HG03469 (cell line): ENCODE data around the gene TPK1.
"Not testable (repeated sequence)": the region's sequence is repeated elsewhere in the genome, so short reads cannot be mapped to it uniquely, and the experiment has no call there.

Source experiments
- ATAC-seq: cut with Tn5 transposase; IDR thresholded peaks from one replicate; pipeline ENCODE4 v1.9.1; 2021; ENCODE audit warnings: mild to moderate bottlenecking, moderate library complexity, moderate number of reproducible peaks; ENCODE audit not compliant: unreplicated experiment

The TPK1 gene

DNA sequence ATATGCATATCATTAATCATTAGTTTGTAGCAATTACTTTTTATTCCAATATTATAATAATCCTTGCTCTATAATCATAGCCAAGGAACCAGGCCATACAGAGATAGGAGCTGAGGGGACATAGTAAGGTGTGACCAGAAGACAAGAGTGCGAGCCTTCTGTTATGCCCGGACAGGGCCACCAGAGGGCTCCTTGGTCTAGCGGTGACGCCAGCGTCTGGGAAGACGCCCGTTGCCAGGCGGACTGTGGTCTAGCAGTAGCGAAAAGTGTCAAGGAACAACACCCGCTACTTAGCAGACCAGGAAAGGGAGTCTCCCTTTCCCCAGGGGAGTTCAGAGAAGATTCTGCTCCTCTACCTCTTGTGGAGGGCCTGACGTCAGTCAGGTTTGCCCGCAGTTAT lies 109.0 kb downstream of the TPK1 start:
- not testable (repeated sequence) for ATAC-seq

DNA sequence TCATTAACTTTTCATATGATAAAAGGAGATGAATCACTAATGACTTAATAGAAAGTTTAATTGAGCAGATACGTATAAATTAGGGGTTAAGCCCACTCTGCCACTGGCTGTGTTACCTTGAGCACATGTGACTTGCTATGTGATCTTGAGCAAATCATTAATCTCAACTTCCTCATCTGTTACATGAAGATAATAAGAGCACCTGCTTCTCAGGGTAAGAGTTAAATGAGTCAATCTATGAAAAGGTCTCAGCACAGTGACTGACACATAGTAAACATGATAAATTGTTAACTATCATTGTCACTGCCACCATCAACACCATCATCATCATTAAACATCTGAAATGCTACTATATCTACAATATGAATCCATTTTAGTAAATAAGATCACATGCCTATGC lies 110.8 kb downstream of the TPK1 start:
- peak; percentile 100 for ATAC-seq

DNA sequence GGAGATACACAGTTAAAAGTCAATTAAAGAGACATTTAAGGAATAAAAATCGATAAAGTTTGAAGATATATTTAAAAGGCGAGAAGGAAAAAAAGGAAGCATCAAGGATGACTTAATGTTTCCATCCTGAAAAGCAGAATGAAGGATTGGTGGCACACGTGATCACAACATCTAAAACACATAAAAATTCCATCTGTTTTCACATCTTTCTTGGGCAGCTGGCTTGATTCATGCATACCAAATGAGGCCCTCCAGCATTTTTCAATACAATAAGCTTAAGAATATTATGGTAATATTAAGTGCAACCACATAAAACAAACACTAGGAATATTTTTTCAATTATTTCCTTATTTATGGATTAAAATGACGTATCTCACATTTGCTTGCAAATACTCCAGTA lies 112.6 kb downstream of the TPK1 start:
- no peak for ATAC-seq

GRCh38 chr7:144720710-144721109 lies 115.1 kb downstream of the TPK1 start:
- no peak for ATAC-seq

DNA sequence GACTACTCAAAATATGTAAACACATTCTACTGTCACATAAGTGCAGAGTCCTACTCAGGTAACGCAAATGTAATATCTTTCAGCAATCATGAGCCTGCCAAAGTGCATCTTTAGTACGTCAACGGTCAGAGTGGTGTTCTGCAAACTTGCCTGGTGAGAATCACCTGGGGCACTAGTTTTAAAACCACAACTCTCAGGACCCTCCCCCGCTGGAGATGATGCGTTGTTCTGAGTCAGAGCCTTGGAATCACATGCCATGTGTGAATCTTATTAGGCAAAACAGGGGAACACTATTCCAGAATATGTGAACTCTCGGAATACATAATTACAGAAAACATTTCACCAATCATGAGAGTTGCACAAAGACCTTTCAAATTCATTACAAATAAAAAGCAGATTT lies 115.7 kb downstream of the TPK1 start:
- no peak for ATAC-seq

- ATAC-seq: no peak
These were observed 118.1 kb downstream of the TPK1 start for GRCh38 chr7:144717720-144718119.

- no peak for ATAC-seq
These were observed 122.0 kb downstream of the TPK1 start for GRCh38 chr7:144713850-144714249.

DNA sequence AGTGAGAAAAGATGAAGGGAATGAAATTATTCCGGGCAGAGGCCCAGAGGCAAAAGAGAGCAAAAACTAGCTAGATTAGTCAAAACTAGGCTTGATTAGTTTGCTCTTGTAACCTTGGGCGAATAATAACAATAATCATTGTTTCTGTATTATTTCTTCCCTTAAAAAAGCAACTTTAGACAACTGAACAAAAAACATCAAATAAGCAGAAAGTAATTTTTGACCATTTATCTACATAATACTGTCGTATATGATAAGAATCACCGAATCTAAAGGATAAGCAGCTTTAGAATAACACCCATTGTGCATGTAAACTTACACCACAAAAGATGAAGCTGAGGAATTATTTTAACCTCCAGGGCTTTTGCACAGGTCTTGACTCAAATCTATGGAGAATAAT lies 125.1 kb downstream of the TPK1 start:
- ATAC-seq: no peak

GRCh38 chr7:144709066-144709465 lies 126.8 kb downstream of the TPK1 start:
- ATAC-seq: no peak

DNA sequence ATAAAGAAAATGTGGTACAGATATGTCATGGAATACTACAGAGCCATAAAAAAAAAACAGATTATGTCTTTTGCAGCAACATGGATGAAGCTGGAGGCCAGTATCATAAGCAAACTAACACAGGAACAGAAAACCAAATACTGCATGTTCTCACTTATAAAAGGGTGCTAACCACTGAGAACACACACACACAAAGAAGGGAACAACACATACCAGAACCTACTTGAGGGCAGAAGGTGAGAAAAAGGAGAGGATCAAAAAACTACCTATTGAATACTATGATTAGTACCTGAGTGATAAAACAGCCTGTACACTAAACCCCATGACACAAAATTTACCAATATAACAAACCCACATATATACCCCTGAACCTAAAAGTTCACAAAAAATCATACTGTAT lies 144.6 kb downstream of the TPK1 start:
- no peak for ATAC-seq

DNA sequence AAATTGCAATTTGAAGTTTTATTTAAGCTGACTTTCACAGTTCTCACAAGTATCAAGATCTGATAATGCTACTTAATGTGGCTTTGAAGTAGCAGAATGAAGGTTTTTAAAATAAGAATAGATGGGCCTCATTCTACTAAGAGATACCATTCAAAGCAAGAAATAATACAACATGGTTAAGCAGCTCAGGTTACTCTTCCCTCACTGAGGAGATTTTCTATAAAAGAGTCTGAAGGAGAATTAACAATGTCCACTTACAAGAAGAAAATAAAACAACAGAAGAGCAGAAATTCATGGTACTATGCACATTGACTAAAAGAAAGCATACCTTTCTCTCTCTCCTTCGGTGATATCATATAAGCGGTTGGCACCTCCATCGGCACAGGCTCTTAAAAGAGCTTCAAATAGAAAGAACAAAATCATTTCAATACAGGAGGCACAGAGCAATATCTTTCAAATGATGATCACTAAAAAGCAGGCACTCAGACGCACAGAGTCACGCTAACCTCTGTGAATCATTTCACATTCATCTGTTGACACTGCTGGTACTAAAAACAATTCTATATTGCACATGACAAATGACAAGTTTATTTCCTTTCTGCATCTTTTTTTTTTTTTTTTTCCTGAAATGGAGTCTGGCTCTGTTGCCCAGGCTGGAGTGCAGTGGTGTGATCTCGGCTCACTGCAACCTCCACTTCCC lies 153.1 kb downstream of the TPK1 start:
- ATAC-seq: no peak

DNA sequence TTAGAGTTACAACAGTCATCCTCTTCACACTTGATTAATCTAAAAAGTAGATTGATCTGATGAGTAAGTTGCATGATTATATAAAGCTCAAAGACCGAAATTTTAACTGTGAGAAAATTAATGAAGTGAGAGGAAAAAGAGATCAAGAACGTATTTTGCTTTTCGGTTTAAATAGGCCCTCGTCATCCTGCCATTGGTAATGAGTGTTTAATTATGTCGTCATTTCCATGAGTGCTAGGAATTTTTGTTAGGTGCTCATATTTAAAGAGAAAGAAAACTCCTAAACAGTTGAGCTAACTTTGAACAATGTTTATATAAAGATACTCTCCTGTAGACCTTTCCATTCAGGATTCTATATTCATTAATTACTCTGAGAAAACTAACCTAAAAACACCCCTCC lies 159.4 kb downstream of the TPK1 start:
- ATAC-seq: no peak

- ATAC-seq: no peak
These were observed 161.3 kb downstream of the TPK1 start for GRCh38 chr7:144674550-144674949.

GRCh38 chr7:144672869-144673268 lies 163.0 kb downstream of the TPK1 start:
- ATAC-seq: no peak

DNA sequence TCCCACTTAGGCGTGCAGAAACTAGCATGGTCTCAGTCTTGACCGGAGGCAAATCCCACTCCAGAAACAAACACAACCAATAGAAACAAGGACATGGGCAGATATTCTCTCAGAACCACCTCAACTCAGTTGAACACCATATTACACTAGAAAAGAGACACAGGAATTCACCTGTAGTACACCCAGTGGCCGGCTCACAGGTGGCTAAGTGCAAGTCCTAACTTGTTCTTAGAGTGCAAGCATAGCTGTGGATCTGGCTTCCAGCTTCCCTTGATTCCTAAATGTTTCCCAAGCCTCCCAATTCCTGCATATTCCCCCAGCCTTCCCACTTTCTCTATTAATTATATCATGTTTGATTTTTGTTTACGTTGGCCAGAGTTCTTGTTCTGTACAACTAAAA lies 164.4 kb downstream of the TPK1 start:
- ATAC-seq: no peak

- ATAC-seq: no peak
These were observed 165.6 kb downstream of the TPK1 start for GRCh38 chr7:144670218-144670617.

DNA sequence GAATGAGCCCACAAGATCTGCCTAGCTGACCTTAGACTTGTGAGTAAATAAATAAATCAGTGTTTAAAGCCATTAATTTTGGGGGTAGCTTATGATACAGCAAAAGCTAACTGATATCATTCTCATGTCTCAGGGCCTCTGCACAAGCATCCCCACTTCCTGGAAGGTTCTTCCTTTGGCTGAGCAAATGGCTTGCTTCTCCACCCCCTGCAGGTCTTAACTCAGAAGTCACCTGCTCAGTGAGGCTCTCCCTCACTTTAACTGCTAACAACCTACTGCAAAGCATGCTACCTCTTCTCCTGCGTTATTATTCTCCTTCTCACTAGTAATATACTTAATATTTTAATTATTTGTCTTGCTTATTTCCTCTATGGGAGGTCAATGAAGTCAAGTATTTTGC lies 167.3 kb downstream of the TPK1 start:
- no peak for ATAC-seq

- no peak for ATAC-seq
These were observed 170.0 kb downstream of the TPK1 start for GRCh38 chr7:144665689-144666381.

- no peak for ATAC-seq
These were observed 176.6 kb downstream of the TPK1 start for GRCh38 chr7:144659211-144659610.

- ATAC-seq: no peak
These were observed 178.8 kb downstream of the TPK1 start for GRCh38 chr7:144656965-144657517.

GRCh38 chr7:144653449-144653848 lies 182.4 kb downstream of the TPK1 start:
- ATAC-seq: peak; percentile 42

DNA sequence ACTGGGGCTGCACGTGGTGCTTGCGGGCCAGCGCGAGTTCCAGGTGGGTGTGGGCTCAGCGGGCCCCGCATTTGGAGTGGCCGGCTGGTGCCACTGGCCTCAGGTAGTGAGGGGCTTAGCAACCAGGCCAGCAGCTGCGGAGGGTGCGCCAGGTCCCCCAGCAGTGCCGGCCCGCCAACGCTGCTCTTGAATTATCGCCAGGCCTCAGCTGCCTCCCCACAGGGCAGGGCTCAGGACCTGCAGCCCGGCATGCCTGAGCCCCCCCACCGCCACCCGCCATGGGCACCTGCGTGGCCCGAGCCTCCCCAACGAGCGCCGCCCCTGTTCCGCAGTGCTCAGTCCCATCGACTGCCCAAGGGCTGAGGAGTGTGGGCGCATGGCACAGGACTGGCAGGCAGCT lies 185.4 kb downstream of the TPK1 start:
- ATAC-seq: no peak
